Heart left ventricle (tissue), 16 donors: ENCODE data around the gene CC2D2B. TPM values are rescaled to one million over a fixed set of nuclear protein-coding genes. Genes with fewer than 3 reads are reported as not detected.

Source experiments
- ATAC-seq, 4 donors: fragments of 200-7000 bp; cut with Tn5 transposase; one replicate each; pipeline ENCODE4 v1.9.1; 2020 to 2022; ENCODE audit warnings: moderate library complexity in 4 of 4, mild to moderate bottlenecking in 3 of 4, moderate number of reproducible peaks in 1 of 4
- DNase-seq, 5 donors: peaks; one replicate each; pipeline ENCODE4 v3.0.0-alpha.2; 2020
- H3K27ac ChIP-seq, 12 donors: fragments of 200-600 bp; sonication (generic) in 4 of 12; one replicate each; pipeline versions ENCODE4 v1.5.0 to v1.8.0; 2016 to 2022; ENCODE audit warnings: mild to moderate bottlenecking in 2 of 12
- H3K27me3 ChIP-seq, 9 donors: fragments of 200-600 bp; sonication (generic) in 2 of 9; one replicate each; pipeline versions ENCODE4 v1.5.1 to v1.8.0; 2016 to 2022; ENCODE audit warnings: mild to moderate bottlenecking in 3 of 9
- H3K36me3 ChIP-seq, 9 donors: fragments of 200-600 bp; sonication (generic) in 2 of 9; one replicate each; pipeline versions ENCODE4 v1.5.0 to v1.8.0; 2018 to 2022; ENCODE audit warnings: mild to moderate bottlenecking in 2 of 9
- H3K4me1 ChIP-seq, 12 donors: fragments of 200-600 bp; sonication (generic) in 4 of 12; one replicate each; pipeline versions ENCODE4 v1.5.0 to v1.8.0; 2016 to 2022; ENCODE audit warnings: mild to moderate bottlenecking in 3 of 12
- H3K4me3 ChIP-seq, 12 donors: fragments of 200-600 bp; sonication (generic) in 4 of 12; one replicate each; pipeline versions ENCODE4 v1.5.0 to v1.8.0; 2017 to 2022; ENCODE audit warnings: mild to moderate bottlenecking in 9 of 12, moderate library complexity in 4 of 12
- H3K9me3 ChIP-seq, 12 donors: fragments of 200-600 bp; sonication (generic) in 4 of 12; one replicate each; pipeline versions ENCODE4 v1.5.0 to v1.8.0; 2016 to 2022; ENCODE audit warnings: mild to moderate bottlenecking in 1 of 12
- POLR2A ChIP-seq, 2 donors: fragments of 450-650 bp; IDR thresholded peaks; one replicate each; pipeline ENCODE4 v1.6.1; 2017; ENCODE audit warnings: antibody characterized with exemption in 2 of 2, mild to moderate bottlenecking in 2 of 2, moderate library complexity in 2 of 2
- WGBS, 4 donors: extraction: QIAGEN DNeasy Blood & Tissue Kit in 2 of 4; methylation state at CpG; one replicate each; pipeline versions ENCODE4 v1.1.5 to v1.1.7; 2013 to 2018; 5-methylcytosine and 5-hydroxymethylcytosine counted together
- intact Hi-C, 10 donors: fragments of 100-400 bp; cut with DNase I; formaldehyde crosslinking; loops; one replicate each; pipeline versions ENCODE4 v1.11.1 to v1.14.2; 2022
- polyA plus RNA-seq, 2 donors: library from polyadenylated mRNA; stranded (reverse); fragments of 200-250 nt; gene quantifications; one replicate each; pipeline ENCODE4 v1.2.3, GENCODE V29; 2013
- total RNA-seq, 9 donors: library from RNA; depleted of rRNA in 2 of 9; stranded (reverse); fragments of >200 nt in 2 of 9; fragmentation: NEBNext Ultra II Directional in 3 of 9; extraction: Animal tissue kit (Norgen Biotek cat#: 25700) in 3 of 9; gene quantifications; one replicate each; pipeline versions ENCODE4 v1.1.0 to v1.2.4, GENCODE V29; 2016 to 2023
- TF ChIP-seq, protein P1 (sequence below), 12 donors: fragments of 200-600 bp; sonication (generic) in 4 of 12; IDR thresholded peaks; one replicate each; pipeline versions ENCODE4 v1.5.0 to v1.8.0; 2018 to 2022; ENCODE audit warnings: antibody characterized with exemption in 12 of 12, mild to moderate bottlenecking in 5 of 12
- donor health status: ischemic (EF 13 %, LVEDD 7.1; RV severe dilation, severe dysfunction).
- donor health status: healthy with polysubstance abuse.
- donor health status: DM: no; HTN: yes; CAD: no.
- donor health status: DM: no; HTN: no; CAD: no.
- donor health status: ischemic (EF 25% LVEDD 6.9; RV normal size, moderate dysfunction).
- donor health status: ischemic (EF 25% LVEDD 5.7; RV mildly dilated, moderate dysfunction).
- donor health status: healthy.
- donor health status: DM: yes; HTN: yes; CAD: no.
- donor health status: ischemic (EF 35%, LVEDD 5.7; RV mildly dilated, moderate dysfunction).
- donor health status: nonischemic (EF 11% LVEDD 7.7; RV severe dilation, severe dysfunction).
- donor health status: DM: yes; HTN: yes; CAD: no.
- donor health status: PGD.
- donor health status: ischemic (EF 29% LVEDD 5.4; RV normal size, mild dysfunction).
- donor health status: nonischemic (EF 23%, LVEDD 6.1; RV moderate dilation, normal function).

Gene CC2D2B
- total and polyA plus RNA-seq, 11 donors: 0.15 to 1.5 (median 0.58) TPM

DNA sequence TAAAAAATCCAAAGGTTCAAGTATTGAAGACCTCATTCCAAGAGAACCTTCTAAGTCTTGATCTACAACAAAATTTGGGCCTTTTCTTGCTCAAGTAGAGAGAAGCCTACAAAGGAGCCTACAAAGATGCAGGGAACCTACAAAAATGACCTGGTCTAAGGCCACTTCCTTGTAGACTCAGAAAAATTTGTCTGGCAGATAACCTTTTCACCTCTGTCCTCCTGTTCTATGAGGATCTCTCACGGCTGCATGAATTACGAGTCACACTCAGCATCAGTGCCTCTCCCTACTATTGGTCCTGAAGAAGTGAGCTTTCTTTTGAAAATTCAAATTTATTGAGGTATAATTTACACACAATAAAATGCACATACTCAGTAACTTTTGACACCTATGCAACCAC is 164.9 kb downstream of the CC2D2B start:
- Histone ChIP-seq H3K36me3 (no peaks in the 10 kb centered on the region), H3K27me3 (no peaks in the 10 kb centered on the region)
- 72 to 89% (median 81%) methylated on average over 2 of the region's 2 CpGs for WGBS, 4 donors

DNA sequence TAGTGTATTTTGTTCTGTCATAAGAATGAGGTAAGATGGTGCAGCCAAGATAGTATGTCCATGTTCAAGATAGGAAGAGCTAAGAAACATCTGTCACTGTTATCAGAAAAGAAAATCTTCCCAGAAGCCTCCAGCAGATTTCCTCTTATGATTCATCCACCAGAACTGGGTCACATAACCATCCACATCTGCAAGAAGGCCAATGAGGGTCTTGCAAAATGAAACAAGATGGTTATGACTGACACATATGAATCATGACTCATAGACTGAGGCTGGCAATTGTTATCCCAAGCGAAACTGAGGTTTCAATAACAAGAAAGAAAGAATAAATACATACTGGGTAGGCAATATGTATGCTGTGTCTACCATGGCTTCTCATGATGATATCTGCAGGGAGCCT is 165.9 kb downstream of the CC2D2B start:
- Histone ChIP-seq H3K9me3 (no peaks in the 10 kb centered on the region), H3K4me3 (no peak overlapping the region), H3K27ac (no peak overlapping the region), H3K36me3 (no peaks in the 10 kb centered on the region), H3K4me1 (no peaks in the 10 kb centered on the region), H3K27me3 (no peaks in the 10 kb centered on the region)
- intact Hi-C loops: no loop called here
- WGBS, 4 donors: 70 to 94% (median 84%) methylated on average over 1 of the region's 1 CpG
- DNase-seq (no peak), ATAC-seq (no peak)
- TF ChIP-seq, protein P1, sequence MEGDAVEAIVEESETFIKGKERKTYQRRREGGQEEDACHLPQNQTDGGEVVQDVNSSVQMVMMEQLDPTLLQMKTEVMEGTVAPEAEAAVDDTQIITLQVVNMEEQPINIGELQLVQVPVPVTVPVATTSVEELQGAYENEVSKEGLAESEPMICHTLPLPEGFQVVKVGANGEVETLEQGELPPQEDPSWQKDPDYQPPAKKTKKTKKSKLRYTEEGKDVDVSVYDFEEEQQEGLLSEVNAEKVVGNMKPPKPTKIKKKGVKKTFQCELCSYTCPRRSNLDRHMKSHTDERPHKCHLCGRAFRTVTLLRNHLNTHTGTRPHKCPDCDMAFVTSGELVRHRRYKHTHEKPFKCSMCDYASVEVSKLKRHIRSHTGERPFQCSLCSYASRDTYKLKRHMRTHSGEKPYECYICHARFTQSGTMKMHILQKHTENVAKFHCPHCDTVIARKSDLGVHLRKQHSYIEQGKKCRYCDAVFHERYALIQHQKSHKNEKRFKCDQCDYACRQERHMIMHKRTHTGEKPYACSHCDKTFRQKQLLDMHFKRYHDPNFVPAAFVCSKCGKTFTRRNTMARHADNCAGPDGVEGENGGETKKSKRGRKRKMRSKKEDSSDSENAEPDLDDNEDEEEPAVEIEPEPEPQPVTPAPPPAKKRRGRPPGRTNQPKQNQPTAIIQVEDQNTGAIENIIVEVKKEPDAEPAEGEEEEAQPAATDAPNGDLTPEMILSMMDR (IDR thresholded peaks at IDR 0.05): no peak
- no peak for TF ChIP-seq POLR2A (IDR thresholded peaks at IDR 0.05)

More for the DNA sequence above, 164.9 kb downstream of the CC2D2B start:
- ATAC-seq: no peak
- TF ChIP-seq, protein P1 (IDR thresholded peaks at IDR 0.05): no peak
- TF ChIP-seq POLR2A (IDR thresholded peaks at IDR 0.05): no peak
- H3K4me3 ChIP-seq: no peak overlapping the region
- intact Hi-C loops: no loop called here
- H3K27ac ChIP-seq: no peak overlapping the region
- no peaks in the 10 kb centered on the region for H3K4me1 ChIP-seq
- DNase-seq: no peak
- no peaks in the 10 kb centered on the region for H3K9me3 ChIP-seq

DNA sequence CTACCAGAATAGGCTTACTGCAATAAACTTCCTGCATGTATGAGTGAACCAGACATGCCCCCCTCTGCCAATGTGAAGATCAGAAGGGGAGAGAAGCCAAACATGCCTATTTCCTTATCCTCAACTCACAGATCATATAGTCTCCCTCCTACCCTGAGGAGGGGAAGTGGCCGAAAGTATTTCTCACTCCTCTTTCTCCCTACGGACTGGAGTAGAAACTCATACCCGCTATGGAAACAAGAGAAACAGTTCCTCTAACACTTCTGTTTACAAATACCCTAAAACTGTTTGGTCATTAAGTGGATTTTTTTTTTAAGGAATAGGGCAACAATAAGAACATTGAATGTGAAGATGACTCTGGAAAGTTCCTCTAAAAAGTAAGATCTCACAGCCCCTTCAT is 167.0 kb downstream of the CC2D2B start:
- Histone ChIP-seq H3K4me1 (no peaks in the 10 kb centered on the region), H3K27me3 (no peaks in the 10 kb centered on the region), H3K27ac (no peak overlapping the region), H3K9me3 (no peaks in the 10 kb centered on the region), H3K36me3 (no peaks in the 10 kb centered on the region), H3K4me3 (no peak overlapping the region)
- intact Hi-C loops: no loop called here
- 83 to 94% (median 85%) methylated on average over 3 of the region's 3 CpGs for WGBS, 4 donors
- TF ChIP-seq, protein P1 (IDR thresholded peaks at IDR 0.05): no peak
- TF ChIP-seq POLR2A (IDR thresholded peaks at IDR 0.05): no peak
- DNase-seq: no peak
- ATAC-seq: no peak

DNA sequence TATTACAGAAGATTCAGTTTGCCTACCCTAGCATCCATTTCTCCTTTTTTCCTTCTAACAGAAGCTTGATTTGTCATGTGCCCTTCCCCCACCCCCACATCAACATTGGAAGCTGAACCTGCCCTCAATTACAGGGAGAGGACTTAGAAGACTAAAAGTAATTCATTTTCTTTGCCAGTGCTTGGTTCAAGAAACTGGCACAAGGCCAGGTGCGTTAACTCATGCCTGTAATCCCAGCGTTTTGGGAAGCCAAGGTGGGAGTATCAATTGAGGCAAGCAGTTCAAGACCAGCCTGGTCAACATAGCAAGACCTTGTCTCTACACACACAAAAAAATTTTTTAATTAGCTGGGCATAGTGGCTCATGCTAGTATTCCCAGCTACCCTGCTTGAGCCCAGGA is 168.2 kb downstream of the CC2D2B start:
- Histone ChIP-seq H3K9me3 (no peaks in the 10 kb centered on the region), H3K27me3 (no peaks in the 10 kb centered on the region), H3K4me3 (no peak overlapping the region), H3K27ac (no peak overlapping the region), H3K4me1 (no peaks in the 10 kb centered on the region), H3K36me3 (peaks cover 0 to 3% (median 0%) of the 10 kb centered on the region in 9 donors)
- no peak for DNase-seq
- TF ChIP-seq, protein P1 (IDR thresholded peaks at IDR 0.05): no peak
- no peak for TF ChIP-seq POLR2A (IDR thresholded peaks at IDR 0.05)
- WGBS, 4 donors: 64 to 76% (median 69%) methylated on average over 2 of the region's 2 CpGs
- ATAC-seq: no peak
- intact Hi-C loops: no loop called here
